NT2/D1 (cell line): ENCODE data around the gene CAMK2B.

ENCODE experiments used
- YY1 ChIP-seq: IDR thresholded peaks from 2 replicates; pipeline ENCODE4 v1.6.1; 2011; ENCODE audit not compliant: insufficient read length, insufficient read depth
- ZNF274 ChIP-seq: IDR thresholded peaks from 2 replicates; pipeline ENCODE4 v1.6.1; 2011; ENCODE audit warnings: mild to moderate bottlenecking, low read depth, low read length

DNA sequence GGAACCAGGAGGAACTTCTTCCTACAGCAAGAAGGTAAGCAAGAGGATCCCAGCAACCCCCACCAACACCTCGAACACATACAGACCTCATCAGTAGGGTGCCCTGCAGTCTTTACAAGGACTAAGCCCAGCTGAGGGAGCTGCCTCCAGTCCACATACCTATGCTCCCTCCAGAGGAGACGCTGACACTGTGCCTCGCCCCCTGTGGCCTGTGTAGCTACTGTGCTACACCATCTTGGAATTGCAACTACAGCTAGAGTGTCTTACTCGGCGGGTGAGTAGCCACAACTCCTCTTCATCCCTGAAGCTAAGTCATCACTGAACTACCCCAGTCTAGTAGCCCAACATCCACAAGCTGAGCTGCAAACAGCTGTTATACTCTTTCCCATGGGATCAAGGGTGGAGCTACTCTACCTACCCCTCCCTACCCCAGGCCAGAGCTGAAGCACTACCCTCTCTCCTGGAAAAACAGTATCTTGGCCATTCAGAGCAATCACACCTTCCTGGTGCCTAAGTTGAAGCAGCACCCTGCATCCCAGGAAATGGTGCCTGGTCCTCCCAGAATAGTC lies 42.2 kb upstream of the CAMK2B start:
- TF ChIP-seq ZNF274 (no peak), YY1 (no peak)
